Limb (tissue), 2 donors: ENCODE results near the gene BEAN1.

Source experiments
- DNase-seq, 2 donors: peaks; one replicate each; pipeline ENCODE4 v3.0.0-alpha.2; 2016; ENCODE audit errors: extremely low spot score in 2 of 2

The BEAN1 gene

DNA sequence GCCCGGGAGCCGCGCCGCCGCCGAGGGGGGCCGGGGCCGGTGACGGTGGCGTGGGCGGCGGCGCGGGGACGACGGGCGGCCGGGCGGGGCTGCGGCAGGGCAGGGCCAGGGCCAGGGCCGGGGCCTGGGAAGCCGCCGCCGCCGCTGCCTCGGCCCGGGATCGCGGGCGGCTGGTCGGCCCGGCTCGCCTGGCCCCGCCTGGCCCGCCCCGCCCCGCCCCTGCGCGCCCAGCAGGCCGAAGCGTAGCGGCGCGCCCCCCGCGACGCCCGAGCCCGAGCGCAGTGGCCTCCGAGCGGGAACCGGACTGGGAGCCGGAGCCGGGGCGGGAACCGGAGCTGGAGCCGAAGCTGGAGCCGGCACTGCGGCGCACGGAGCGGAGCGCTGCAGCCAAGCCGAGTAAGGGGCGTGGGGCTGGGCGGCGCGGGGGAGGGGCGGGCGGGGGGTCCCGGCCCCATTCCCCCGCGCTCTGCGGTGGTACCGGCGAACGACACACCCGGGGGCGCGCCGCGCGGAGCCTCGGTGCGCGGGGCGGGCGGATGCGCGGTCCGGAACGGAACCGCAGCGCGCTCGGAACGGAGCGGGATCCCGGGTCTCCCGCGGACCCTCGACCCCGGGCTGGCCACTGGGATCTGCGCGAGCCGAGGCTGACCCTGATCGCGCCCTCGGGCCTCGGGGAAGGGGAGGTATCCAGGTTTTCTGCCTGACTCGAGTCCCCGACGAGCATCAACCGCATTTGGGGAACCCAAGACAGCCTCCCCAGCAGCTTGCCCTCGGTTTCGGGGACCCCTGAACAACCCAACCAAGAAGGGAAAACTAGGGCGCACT is at the start of gene BEAN1:
TSS of gene BEAN1 (plus strand) at position 260 of the 825 bp plus-strand sequence. CDS start 10,382 bp downstream, outside the sequence.
- peak in 1 of 2 donors; percentile 68 for DNase-seq

DNA sequence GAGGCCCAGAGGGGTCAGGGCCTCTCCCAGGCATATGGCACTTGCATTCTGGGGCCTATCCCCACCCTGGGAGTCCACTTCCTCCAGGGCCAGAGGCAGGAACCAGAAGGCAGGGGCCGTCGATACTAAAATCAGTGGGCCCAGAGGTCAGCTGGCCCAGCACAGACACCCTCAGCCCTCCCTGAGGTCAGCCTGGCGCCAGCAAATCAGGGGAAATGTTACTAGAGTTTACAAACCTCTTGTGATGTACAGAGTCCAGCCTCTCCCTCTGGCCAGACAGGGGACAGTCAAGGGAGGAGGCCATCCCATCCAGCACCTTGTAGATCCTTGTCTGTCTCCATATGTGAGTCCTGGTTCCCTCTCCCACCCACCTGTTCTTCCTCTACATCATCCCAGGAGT is 49.8 kb upstream of the BEAN1 start:
- no peak for DNase-seq

DNA sequence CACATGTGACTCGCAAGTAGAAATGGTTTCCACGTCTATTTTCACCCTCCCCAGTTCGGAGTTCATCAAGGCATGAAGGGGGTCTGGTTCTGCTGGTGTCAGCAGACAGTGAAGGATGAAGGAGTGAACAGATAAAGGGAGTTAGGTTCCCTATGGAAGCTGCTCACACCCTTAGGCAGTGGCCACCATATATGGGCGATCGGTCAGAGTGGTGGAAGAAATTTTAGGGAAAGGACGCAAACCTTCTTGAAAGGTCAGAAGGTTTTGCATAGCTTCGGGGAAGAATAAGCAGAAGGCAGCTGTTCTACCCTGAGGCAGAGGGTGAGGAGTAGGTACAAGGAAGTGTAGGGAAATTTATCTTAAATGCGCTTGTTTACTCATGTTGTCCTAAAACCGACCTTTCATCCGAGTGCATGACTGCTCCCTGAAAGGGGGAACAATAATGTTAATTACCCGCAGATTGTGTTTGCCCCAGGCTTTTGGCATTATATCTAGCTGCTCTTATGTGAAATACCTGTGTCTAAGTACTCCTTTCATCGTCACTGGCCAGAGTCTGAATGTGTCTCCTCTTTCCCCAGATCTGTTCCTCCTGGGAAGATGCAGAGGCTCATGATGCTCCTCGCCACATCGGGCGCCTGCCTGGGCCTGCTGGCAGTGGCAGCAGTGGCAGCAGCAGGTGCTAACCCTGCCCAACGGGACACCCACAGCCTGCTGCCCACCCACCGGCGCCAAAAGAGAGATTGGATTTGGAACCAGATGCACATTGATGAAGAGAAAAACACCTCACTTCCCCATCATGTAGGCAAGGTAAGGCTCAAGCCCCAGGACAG is 48.1 kb upstream of the BEAN1 start:
- DNase-seq = no peak

- no peak for DNase-seq
Measured at GRCh38 chr16:66379571-66379941, 47.5 kb upstream of the BEAN1 start.

GRCh38 chr16:66380421-66380820 is 46.7 kb upstream of the BEAN1 start:
- no peak for DNase-seq

DNA sequence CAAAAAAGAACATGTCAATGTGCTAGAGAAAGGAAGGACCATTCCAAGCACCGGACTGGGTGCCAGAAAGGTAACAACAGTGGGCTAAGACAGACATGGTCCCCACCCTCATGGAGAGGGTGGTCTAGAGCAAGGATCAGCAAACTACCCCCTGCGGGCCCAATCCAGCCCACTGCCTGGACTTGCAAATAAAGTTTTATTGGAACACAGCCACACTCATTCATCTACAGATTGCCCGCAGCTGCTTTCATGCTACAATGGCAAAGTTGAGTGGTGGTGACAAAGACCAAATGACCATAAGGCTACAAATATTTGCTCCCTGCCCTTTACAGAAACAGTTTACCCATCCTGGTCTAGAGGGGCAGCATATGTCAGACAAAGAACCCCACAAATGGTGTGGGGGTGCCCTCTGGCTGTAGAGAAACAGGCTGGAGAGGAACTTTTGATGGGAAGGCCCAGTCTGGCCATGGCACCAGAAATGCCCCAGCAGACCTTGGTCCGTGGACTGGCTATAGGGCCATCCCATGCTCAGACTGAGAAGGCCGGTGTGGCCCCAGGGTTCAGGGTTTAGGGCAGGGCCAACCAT is 45.4 kb upstream of the BEAN1 start:
- no peak for DNase-seq

GRCh38 chr16:66382171-66382965 is 44.7 kb upstream of the BEAN1 start:
- DNase-seq = no peak

DNA sequence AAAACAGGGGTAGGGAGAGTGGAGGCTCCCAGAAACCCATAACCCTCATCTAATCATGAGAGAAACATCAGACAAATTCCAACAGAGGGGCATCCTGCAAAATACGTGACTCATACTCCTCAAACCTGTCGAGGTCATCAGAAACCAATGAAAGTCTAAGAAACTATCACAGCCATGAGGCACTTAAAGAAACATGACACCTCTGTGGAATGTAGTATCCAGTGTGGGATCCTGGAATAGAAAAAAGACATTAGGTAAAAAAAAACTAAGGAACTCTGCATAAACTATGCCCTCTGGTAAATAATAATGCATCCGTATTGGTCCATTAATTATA is 44.2 kb upstream of the BEAN1 start:
- no peak for DNase-seq

DNA sequence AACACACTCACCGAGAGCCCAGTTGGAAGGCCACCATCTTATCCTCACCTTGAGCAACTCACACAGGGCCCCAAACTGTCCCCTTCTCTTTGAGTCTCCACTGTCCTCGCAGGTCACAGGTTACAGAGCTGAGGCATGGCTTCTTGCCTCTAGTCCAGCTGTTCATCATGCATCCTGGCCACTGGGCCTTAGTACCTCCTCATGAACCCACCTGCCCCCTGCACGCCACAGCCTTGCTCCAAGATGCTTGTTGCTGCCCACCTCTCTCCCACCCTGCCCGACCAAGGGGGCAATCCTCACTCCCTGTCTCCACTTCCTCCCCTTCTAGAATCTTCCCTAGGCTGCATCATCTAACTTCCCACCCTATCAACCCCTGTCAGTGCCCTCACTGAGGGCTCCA is 43.5 kb upstream of the BEAN1 start:
- DNase-seq = no peak

GRCh38 chr16:66385415-66385814 is 41.7 kb upstream of the BEAN1 start:
- DNase-seq = no peak

DNA sequence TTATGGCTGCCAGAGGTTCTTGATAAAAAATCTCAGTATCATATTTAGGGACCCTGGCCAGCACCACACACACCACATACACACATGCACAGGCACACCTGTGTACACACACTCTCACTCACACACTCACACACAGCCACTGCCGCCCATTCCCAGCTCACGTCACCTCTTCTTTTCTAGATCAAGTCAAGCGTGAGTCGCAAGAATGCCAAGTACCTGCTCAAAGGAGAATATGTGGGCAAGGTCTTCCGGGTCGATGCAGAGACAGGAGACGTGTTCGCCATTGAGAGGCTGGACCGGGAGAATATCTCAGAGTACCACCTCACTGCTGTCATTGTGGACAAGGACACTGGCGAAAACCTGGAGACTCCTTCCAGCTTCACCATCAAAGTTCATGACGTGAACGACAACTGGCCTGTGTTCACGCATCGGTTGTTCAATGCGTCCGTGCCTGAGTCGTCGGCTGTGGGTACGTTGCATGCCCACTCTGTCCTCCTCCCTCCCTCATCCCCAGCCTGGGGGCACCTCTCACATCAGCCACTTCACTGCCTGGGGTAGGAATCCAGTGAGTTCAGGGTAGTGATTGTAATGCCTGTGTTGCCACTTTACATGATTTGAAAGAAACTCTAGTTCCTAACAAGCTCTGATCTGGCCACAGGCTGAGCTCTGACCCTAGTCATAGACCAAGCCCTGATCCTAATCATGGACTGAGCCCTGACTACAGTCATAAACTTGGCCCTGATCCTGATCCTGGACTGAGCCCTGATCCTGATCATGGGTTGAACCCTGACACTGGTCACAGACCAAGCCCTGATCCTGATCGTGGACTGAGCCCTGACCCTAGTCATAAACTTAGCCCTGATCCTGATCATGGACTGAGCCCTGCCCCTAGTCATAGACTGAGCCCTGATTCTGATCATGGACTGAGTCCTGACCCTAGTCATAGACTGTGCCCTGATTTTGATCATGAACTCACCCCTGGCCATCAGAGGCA is 40.2 kb upstream of the BEAN1 start:
- no peak for DNase-seq

DNA sequence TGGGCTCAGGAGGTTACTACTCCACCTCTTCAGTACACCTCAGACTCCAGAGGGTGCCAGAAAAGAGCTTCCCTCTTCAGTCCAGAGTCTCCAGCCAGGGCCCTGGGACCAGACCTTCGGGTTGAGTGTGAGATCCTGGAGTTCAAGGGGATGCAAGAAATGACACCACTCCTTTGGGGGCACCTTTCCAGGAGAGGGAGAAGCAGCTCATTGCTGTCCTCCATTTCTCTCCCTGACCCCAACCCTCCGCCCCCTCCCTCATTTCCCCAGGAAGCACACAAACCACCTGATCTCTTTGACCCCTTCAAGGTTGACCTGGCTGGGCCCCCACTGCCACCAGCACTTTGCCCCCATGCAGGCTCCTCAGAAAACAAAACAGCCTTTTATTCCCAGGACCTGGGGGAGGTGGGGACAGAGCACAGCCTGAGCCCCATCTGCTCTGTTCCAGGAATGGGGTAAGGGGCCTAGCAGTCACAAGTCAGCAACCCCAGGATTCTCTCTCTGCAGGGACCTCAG is 39.2 kb upstream of the BEAN1 start:
- no peak for DNase-seq

DNA sequence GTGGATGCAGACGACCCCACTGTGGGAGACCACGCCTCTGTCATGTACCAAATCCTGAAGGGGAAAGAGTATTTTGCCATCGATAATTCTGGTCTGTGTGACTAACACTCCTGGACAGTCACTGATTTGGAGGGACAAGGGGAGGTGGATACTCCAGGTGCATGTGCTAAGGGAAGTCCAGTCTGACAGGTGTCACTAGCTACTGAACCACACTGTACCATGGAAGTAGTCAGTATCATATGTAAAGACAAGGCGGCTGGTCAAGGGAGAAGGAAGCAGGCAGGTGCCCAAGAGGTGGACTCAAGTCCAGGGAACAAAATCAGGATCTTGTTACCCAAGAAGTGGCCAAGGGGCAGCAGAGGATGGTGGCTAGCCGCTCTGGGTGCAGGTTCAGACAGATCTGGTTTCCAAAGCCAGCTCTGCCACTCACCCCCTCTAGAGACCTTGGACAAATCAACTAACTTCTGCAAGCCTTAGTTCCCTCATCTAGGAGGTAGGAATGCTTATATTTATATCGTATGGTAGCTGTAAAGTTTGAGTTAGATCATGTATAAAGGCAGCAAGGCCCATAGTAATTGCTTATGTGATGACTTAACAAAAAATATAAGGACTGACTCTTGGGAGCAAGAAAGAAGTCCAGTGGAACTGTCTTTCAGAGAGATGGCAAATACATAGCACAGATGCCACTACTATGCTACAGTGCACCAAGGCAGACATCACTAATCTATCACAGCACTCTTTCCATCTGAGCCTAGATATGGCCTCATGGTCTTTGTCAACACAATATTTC is 38.5 kb upstream of the BEAN1 start:
- no peak for DNase-seq

- DNase-seq = no peak
Measured at GRCh38 chr16:66389256-66390176, 37.6 kb upstream of the BEAN1 start.

DNA sequence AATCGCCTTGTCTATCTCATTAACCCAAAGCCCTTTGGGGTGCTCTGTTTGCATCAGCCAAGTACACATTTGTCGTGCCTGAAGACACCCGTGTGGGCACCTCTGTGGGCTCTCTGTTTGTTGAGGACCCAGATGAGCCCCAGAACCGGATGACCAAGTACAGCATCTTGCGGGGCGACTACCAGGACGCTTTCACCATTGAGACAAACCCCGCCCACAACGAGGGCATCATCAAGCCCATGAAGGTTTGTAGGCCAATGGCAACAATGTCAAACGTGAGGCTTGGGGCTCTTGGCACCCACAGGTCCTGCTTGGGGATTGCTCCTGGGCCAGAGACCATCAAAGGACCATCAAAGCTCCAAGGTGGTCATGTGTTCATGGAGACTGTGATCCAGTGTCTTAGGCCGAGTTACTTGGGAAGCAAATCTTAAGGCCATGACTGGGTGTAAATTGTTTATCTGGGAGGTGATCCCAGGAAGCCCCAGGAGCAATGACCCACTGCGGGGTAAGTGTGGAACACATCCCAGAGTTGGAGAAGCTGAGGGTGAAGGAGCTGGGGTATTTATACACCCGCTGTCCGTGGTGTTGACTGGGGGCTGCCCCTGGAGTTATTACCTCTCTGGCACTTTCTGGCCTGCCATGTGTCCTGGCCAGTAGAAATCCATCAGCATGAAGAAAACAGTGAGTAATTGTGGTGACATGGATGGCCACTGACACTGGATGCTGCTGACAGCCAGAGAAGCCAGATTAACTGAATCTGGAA is 36.6 kb upstream of the BEAN1 start:
- DNase-seq = no peak

GRCh38 chr16:66391726-66392670 is 35.1 kb upstream of the BEAN1 start:
- DNase-seq = no peak
